Mammary epithelial cell (primary cell): Measurements from ENCODE around the gene AMDHD1.

Experiments
- CTCF ChIP-seq, 2 donors: IDR thresholded peaks in 1 of 2; conservative IDR thresholded peaks in 1 of 2; 2 replicates each; pipeline ENCODE4 v1.5.1; 2011 to 2012; ENCODE audit warnings: inconsistent platforms in 2 of 2, low read length in 2 of 2, mild to moderate bottlenecking in 2 of 2, control low read depth in 1 of 2, low read depth in 1 of 2; ENCODE audit not compliant: insufficient read depth in 1 of 2; ENCODE audit errors: extremely low read depth in 1 of 2
- EZH2 ChIP-seq: IDR thresholded peaks from 2 replicates; pipeline ENCODE4 v1.6.1; 2012; ENCODE audit warnings: low read length, inconsistent platforms, borderline replicate concordance

- TF ChIP-seq CTCF (conservative IDR thresholded peaks at IDR 0.05 in 1 of 2, IDR thresholded peaks at IDR 0.05 in 1 of 2; ENCODE audit: extremely low read depth in 1 of 2, insufficient read depth in 1 of 2, low read depth in 1 of 2, low read length in 2 of 2) (no peak), EZH2 (no peak)
These were observed 39.5 kb downstream of the AMDHD1 start for GRCh38 chr12:95982602-95983001.
